ENCODE measurements around the gene RALGAPA2. TPM values are rescaled to one million over a fixed set of nuclear protein-coding genes. Genes with fewer than 3 reads are reported as not detected.

The RALGAPA2 gene
- total and polyA plus RNA-seq, 4 donors, result 14.4 to 24.8 (median 18.0) TPM

DNA sequence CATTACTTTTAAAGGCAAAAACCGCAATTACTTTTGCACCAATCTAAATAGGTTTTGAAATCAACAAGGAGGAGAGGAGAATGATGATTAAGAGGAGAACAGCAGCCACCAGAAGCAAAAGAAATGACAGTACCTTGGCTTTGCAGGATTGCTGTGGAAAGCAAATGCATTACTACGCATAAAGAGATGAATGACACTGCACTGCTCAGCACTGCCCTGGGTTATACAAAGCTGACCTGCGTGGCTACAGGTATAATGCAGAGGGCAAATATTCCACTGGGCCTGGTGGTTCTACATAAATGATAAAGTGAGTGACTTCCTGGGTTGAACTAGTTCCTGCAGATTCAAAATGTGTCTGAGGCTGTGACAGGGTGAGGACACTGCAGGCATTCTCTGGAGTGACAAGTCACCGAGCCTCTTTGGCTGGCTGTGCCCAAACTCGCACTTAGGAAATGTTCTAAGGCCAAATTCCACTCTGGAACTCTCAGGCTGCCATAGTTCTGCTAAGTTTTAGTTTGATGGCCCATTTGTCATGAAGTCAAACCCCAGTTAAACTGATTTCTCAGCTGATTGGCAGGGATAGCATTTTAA, 265.9 kb downstream of the RALGAPA2 start:
- Histone ChIP-seq H3K36me3 (ENCODE audit: control insufficient read depth, insufficient read depth, low read length) (no peaks in the 10 kb centered on the region), H3K27ac (ENCODE audit: low read depth, low read length) (no peak overlapping the region)

DNA sequence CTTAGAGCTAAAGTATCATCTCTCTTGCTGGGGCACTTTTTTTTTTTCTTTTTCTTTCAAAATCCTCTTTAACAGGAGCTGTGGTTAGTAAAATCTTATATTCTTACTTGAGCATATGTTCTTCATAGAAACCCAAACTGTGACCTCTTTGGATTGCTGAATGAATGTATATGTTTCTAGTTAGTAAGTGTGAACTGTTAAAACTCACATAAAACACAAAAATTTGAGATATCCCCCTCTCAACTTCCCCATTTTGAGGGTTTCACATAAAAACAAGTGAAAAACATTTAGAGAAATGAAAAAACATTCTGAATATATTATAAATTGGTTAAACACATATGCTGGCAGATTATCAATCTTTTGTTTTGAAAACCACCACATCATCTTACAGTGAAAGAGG, 266.4 kb downstream of the RALGAPA2 start:
- DNase-seq (ENCODE audit: low read depth in 4 of 6, low spot score in 6 of 6), result no peak
- no peaks in the 10 kb centered on the region for H3K9me3 ChIP-seq (ENCODE audit: control insufficient read depth, insufficient read depth, low read length)
- no peak overlapping the region for H3K4me3 ChIP-seq (ENCODE audit: low read depth, low read length)
- no peaks in the 10 kb centered on the region for H3K36me3 ChIP-seq (ENCODE audit: control insufficient read depth, insufficient read depth, low read length)
- no peak overlapping the region for H3K27ac ChIP-seq (ENCODE audit: low read depth, low read length)
- peaks cover 31% of the 10 kb centered on the region for H3K27me3 ChIP-seq (ENCODE audit: control insufficient read depth, insufficient read depth, low read length)
- peaks cover 4% of the 10 kb centered on the region for H3K4me1 ChIP-seq (ENCODE audit: control insufficient read depth, insufficient read depth, low read length)

More for the DNA sequence above, 265.9 kb downstream of the RALGAPA2 start:
- H3K4me1 ChIP-seq (ENCODE audit: control insufficient read depth, insufficient read depth, low read length), result peaks cover 4% of the 10 kb centered on the region
- no peaks in the 10 kb centered on the region for H3K9me3 ChIP-seq (ENCODE audit: control insufficient read depth, insufficient read depth, low read length)
- DNase-seq (ENCODE audit: low read depth in 4 of 6, low spot score in 6 of 6), result peak in 1 of 6 donors; percentile 43
- H3K27me3 ChIP-seq (ENCODE audit: control insufficient read depth, insufficient read depth, low read length), result peaks cover 27% of the 10 kb centered on the region
- H3K4me3 ChIP-seq (ENCODE audit: low read depth, low read length), result no peak overlapping the region
- 85% methylated on average over 4 of the region's 5 CpGs for WGBS (ENCODE audit: insufficient coverage)

DNA sequence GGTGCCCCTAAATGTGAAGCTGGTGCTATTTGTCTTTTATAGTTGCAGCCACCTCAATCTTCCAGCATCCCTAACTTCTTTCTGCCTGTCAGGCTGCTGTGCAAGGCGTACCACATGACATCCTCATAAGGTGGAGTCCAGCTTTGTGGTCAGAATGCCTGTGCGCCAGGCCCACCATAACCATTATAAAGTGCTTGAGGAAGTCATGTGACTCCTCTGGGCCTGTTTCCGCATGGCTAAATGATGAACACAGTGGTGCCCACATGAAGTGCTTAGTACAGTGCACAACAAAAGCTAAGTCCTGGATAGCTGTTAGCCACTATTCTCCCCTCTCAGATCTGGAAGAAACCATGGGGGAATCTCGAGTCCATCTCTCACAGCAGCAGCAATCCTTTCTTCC, 268.9 kb downstream of the RALGAPA2 start:
- Histone ChIP-seq H3K4me3 (ENCODE audit: low read depth, low read length) (no peak overlapping the region), H3K36me3 (ENCODE audit: control insufficient read depth, insufficient read depth, low read length) (peaks cover under 1% of the 10 kb centered on the region), H3K27me3 (ENCODE audit: control insufficient read depth, insufficient read depth, low read length) (peaks cover 22% of the 10 kb centered on the region), H3K27ac (ENCODE audit: low read depth, low read length) (no peak overlapping the region), H3K4me1 (ENCODE audit: control insufficient read depth, insufficient read depth, low read length) (peaks cover 5% of the 10 kb centered on the region), H3K9me3 (ENCODE audit: control insufficient read depth, insufficient read depth, low read length) (no peaks in the 10 kb centered on the region)
- 77% methylated on average over 2 of the region's 4 CpGs for WGBS (ENCODE audit: insufficient coverage)
- DNase-seq (ENCODE audit: low read depth in 4 of 6, low spot score in 6 of 6), result no peak

DNA sequence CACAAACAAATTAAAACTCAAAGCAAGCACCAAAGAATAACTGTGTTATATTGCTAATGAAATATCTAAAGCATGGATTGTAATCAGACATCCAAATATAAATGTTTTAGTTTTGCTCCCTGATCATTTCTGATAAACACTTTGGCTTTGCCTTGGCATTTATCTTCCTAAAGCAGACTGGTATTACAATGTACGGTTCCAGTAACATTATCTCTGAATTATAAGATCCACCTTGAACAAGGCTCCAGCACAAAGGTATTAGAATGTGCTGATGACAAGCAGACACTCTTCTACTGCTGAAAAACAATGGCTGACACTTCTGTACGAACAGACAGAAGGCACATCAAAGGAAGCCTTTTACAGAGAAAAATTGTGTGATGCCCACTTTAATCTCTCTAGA, 270.0 kb downstream of the RALGAPA2 start:
- Histone ChIP-seq H3K4me1 (ENCODE audit: control insufficient read depth, insufficient read depth, low read length) (peaks cover 5% of the 10 kb centered on the region), H3K4me3 (ENCODE audit: low read depth, low read length) (no peak overlapping the region), H3K9me3 (ENCODE audit: control insufficient read depth, insufficient read depth, low read length) (no peaks in the 10 kb centered on the region), H3K27ac (ENCODE audit: low read depth, low read length) (no peak overlapping the region), H3K36me3 (ENCODE audit: control insufficient read depth, insufficient read depth, low read length) (peaks cover 3% of the 10 kb centered on the region), H3K27me3 (ENCODE audit: control insufficient read depth, insufficient read depth, low read length) (peaks cover 16% of the 10 kb centered on the region)
- 69% methylated on average over 2 of the region's 2 CpGs for WGBS (ENCODE audit: insufficient coverage)
- no peak for DNase-seq (ENCODE audit: low read depth in 4 of 6, low spot score in 6 of 6)

DNA sequence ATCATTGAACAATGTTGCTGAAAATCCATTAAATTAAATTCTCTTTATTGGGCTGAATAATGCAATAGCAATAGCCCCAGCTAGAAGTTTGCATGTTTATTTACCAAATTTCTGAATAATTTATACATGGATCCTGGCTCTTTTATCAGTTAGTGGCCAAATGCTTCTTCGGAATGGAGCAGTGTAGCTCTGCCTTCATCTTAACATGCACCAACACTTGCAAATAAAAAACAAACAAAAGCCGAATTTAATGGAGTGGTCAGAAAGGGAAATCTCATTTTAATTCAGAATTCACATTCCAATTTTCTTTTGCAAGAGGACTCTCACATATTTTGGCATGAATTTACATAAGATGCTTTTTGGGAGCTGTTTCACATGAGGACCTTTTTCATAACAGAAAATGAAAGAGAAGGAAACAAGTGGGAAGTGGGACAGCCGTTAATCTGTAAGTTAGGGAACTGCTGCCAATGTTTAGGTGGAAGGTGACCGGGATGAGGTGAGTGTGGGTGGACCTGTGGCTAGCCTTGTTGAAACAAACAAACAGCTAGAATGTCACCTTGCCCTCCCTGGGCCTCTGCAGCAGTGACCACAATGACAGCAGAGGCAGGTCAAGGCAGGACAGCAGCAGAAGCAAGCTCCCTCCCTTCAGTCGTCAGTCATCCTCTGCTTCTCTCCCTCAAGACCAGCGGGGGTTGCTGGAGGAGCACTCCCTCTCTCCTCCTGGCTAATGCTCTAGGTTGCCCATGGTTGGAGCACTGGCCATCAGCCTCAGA, 271.4 kb downstream of the RALGAPA2 start:
- no peak for DNase-seq (ENCODE audit: low read depth in 4 of 6, low spot score in 6 of 6)
- peaks cover 13% of the 10 kb centered on the region for H3K27me3 ChIP-seq (ENCODE audit: control insufficient read depth, insufficient read depth, low read length)
- H3K27ac ChIP-seq (ENCODE audit: low read depth, low read length), result no peak overlapping the region
- WGBS (ENCODE audit: insufficient coverage), result 78% methylated on average over 2 of the region's 6 CpGs
- no peak overlapping the region for H3K4me3 ChIP-seq (ENCODE audit: low read depth, low read length)
- H3K36me3 ChIP-seq (ENCODE audit: control insufficient read depth, insufficient read depth, low read length), result peaks cover 5% of the 10 kb centered on the region
- H3K9me3 ChIP-seq (ENCODE audit: control insufficient read depth, insufficient read depth, low read length), result no peaks in the 10 kb centered on the region
- peaks cover 5% of the 10 kb centered on the region for H3K4me1 ChIP-seq (ENCODE audit: control insufficient read depth, insufficient read depth, low read length)

DNA sequence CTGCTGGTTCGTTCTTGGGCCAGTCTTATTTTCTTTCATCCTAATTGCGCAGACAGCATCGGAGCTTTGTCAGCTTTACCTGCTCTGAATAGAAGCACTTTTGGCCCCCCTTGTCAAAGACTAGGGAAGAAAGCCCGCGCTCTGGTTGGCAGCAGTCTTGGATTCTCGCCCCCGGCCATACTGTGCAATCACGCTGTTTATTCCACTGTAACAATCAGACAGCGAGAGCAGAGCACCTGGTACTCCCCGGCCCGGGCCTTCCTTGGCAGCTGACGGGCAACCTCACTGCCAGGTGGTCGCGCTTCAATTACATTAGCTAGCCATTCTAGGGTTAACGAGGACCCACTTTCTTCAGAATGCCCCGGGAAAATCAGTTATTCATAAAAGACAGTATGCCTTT, 272.0 kb downstream of the RALGAPA2 start:
- no peak overlapping the region for H3K27ac ChIP-seq (ENCODE audit: low read depth, low read length)
- WGBS (ENCODE audit: insufficient coverage), result 52% methylated on average over 12 of the region's 16 CpGs
- no peaks in the 10 kb centered on the region for H3K9me3 ChIP-seq (ENCODE audit: control insufficient read depth, insufficient read depth, low read length)
- H3K4me3 ChIP-seq (ENCODE audit: low read depth, low read length), result no peak overlapping the region
- DNase-seq (ENCODE audit: low read depth in 4 of 6, low spot score in 6 of 6), result peak in 2 of 6 donors; percentile 75 to 80
- peaks cover 5% of the 10 kb centered on the region for H3K36me3 ChIP-seq (ENCODE audit: control insufficient read depth, insufficient read depth, low read length)
- peaks cover 13% of the 10 kb centered on the region for H3K27me3 ChIP-seq (ENCODE audit: control insufficient read depth, insufficient read depth, low read length)
- peaks cover 5% of the 10 kb centered on the region for H3K4me1 ChIP-seq (ENCODE audit: control insufficient read depth, insufficient read depth, low read length)

DNA sequence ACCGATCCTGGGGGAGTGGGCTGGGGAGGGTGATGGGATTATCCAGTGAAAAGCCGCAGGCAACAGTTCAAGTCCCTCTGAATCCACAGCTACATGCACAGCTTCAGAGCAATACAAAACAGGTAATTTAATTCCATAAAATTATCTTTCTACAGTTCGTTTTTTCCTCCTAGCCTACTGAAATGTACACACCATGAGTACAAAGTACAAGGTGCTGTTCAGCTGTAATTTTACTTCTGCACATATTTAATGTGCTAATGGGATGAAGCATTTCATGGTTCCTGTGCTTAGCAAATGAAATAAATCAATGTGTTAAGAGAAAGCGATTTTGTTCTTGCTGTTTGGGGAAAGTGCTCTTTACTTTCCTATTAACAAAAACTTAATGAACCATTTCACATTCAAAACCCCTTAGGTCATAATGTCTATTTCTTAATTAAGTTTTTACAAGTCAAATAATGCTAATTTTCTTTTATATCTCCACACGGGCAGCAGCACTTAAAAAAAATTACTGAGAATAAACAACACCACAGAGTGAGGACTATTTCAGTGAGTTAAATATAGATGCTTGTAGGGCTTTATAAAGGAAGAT, 272.7 kb downstream of the RALGAPA2 start:
- H3K4me3 ChIP-seq (ENCODE audit: low read depth, low read length), result no peak overlapping the region
- H3K27me3 ChIP-seq (ENCODE audit: control insufficient read depth, insufficient read depth, low read length), result peaks cover 15% of the 10 kb centered on the region
- peaks cover 5% of the 10 kb centered on the region for H3K36me3 ChIP-seq (ENCODE audit: control insufficient read depth, insufficient read depth, low read length)
- no peak overlapping the region for H3K27ac ChIP-seq (ENCODE audit: low read depth, low read length)
- WGBS (ENCODE audit: insufficient coverage), result no CpG with 5 or more reads among the region's 5 CpGs
- DNase-seq (ENCODE audit: low read depth in 4 of 6, low spot score in 6 of 6), result peak in 1 of 6 donors; percentile 90
- H3K9me3 ChIP-seq (ENCODE audit: control insufficient read depth, insufficient read depth, low read length), result no peaks in the 10 kb centered on the region
- H3K4me1 ChIP-seq (ENCODE audit: control insufficient read depth, insufficient read depth, low read length), result peaks cover 5% of the 10 kb centered on the region

DNA sequence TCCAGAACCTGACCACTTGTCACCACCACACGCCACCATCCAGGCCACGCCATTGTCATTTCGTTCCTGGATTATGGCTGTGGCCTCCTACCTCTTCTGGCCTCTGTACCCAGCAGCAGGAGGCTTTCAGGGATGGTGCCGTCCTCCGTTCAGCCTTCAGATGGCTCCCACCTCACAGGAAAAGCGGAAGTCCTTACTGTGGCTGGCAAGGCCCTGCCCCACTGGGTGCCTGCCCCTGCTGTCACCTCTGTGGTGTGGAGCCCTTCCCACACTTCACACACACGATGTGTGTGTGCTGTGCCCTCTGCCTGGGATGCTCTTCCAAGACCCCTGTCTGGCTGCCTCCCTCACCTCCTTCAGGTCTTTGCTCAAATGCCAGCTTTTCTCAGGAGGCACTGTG, 275.1 kb downstream of the RALGAPA2 start:
- H3K9me3 ChIP-seq (ENCODE audit: control insufficient read depth, insufficient read depth, low read length), result no peaks in the 10 kb centered on the region
- H3K4me3 ChIP-seq (ENCODE audit: low read depth, low read length), result no peak overlapping the region
- peaks cover 5% of the 10 kb centered on the region for H3K4me1 ChIP-seq (ENCODE audit: control insufficient read depth, insufficient read depth, low read length)
- DNase-seq (ENCODE audit: low read depth in 4 of 6, low spot score in 6 of 6), result no peak
- peaks cover 10% of the 10 kb centered on the region for H3K27me3 ChIP-seq (ENCODE audit: control insufficient read depth, insufficient read depth, low read length)
- 98% methylated on average over 7 of the region's 7 CpGs for WGBS (ENCODE audit: insufficient coverage)
- H3K27ac ChIP-seq (ENCODE audit: low read depth, low read length), result no peak overlapping the region
- H3K36me3 ChIP-seq (ENCODE audit: control insufficient read depth, insufficient read depth, low read length), result peaks cover 5% of the 10 kb centered on the region

DNA sequence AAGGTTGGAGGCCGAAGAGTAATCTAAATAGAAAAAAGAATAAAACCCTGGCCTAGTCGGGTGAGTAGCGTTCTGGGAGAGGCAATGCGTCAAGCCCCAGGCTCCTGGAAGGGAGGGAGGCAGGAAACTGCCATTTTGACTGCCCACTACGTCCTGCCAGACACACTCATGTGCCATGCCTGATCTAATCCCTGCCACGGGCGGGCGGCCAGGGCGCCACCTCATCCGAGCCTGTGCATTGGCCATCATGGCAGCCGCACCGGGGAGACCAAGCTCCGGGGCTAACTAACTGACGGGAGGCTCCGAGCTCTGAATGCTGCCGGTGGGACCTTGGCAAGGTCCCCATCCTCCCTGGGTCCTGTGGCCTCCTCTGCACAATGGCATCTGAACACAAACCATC, 275.8 kb downstream of the RALGAPA2 start:
- Histone ChIP-seq H3K4me1 (ENCODE audit: control insufficient read depth, insufficient read depth, low read length) (peaks cover 5% of the 10 kb centered on the region), H3K27me3 (ENCODE audit: control insufficient read depth, insufficient read depth, low read length) (peaks cover 12% of the 10 kb centered on the region), H3K4me3 (ENCODE audit: low read depth, low read length) (no peak overlapping the region), H3K36me3 (ENCODE audit: control insufficient read depth, insufficient read depth, low read length) (peaks cover 5% of the 10 kb centered on the region), H3K9me3 (ENCODE audit: control insufficient read depth, insufficient read depth, low read length) (no peaks in the 10 kb centered on the region), H3K27ac (ENCODE audit: low read depth, low read length) (no peak overlapping the region)
- DNase-seq (ENCODE audit: low read depth in 4 of 6, low spot score in 6 of 6), result no peak
- 82% methylated on average over 13 of the region's 16 CpGs for WGBS (ENCODE audit: insufficient coverage)
